Activated T-cell treated with anti-CD3 and anti-CD28 coated beads, Interleukin-2, amount 50 U/mL, for 1 hour (primary cell): Measurements from ENCODE around the gene SBK2.

Source experiments
- DNase-seq: peaks from one replicate; pipeline ENCODE4 v3.0.0-alpha.2; 2020

The SBK2 gene

GRCh38 chr19:55554302-55554701 is 17.4 kb upstream of the SBK2 start:
- DNase-seq, result no peak

DNA sequence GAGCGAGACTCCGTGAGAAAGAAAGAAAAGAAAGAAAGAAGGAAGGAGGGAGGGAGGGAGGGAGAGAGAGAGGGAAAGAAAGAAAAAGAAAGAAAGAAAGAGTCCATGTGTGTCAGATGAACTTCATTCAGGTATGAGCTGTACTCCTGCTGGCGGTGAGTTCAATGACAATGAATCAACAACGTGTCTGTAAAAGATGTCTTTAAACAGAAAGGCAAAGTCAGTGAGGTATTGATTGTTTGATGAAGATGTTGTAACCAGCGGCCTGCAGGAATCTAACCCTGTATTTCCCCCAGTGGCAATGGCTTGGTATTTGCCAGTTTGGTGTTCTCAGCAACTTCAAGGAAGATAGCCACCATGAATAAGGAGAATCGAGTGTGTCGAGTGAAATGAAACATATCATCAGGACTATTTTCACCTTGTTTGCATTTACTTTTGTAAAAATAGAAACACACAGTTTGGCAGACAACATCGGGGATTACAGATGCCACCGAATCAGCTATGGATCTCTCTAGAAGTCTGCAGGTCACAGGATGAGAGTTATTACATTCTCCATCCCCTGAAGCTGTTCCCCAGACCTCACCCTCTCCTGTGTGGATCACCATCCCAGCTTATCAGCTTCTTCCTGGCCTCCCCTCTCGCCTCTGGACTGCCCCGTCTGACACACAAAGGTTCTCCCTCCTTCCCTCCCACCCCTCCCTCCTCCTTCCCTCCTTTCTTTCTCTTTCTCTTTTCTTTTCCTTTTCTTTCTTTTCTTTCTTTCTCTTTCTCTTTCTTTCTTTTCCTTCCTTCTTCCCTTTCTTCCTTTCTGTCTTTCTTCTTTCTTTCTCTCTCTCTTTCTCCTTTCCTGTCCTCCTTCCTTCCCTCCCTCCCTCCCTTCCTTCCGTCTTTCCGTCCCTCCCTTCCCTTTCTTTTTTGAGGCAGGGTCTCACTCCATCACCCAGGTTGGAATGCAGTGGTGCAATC is 16.6 kb upstream of the SBK2 start:
- no peak for DNase-seq

GRCh38 chr19:55552620-55553019 is 15.7 kb upstream of the SBK2 start:
- DNase-seq, result no peak

GRCh38 chr19:55552206-55552605 is 15.3 kb upstream of the SBK2 start:
- DNase-seq, result no peak

DNA sequence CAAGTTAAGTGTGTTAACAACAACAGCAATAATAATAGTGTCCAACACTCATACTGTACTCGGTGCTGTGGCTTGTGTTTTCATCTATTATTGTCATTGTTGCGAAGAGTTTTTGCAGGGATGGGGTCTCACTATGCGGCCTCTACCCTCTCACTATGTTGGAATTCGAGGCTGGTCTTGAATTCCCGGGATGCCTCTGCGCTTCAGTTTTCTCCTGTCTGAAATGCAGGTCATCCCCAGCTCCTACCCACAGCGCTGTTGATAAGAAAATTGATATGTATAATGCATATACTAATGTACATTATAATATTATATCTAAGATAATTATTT is 13.4 kb upstream of the SBK2 start:
- no peak for DNase-seq

DNA sequence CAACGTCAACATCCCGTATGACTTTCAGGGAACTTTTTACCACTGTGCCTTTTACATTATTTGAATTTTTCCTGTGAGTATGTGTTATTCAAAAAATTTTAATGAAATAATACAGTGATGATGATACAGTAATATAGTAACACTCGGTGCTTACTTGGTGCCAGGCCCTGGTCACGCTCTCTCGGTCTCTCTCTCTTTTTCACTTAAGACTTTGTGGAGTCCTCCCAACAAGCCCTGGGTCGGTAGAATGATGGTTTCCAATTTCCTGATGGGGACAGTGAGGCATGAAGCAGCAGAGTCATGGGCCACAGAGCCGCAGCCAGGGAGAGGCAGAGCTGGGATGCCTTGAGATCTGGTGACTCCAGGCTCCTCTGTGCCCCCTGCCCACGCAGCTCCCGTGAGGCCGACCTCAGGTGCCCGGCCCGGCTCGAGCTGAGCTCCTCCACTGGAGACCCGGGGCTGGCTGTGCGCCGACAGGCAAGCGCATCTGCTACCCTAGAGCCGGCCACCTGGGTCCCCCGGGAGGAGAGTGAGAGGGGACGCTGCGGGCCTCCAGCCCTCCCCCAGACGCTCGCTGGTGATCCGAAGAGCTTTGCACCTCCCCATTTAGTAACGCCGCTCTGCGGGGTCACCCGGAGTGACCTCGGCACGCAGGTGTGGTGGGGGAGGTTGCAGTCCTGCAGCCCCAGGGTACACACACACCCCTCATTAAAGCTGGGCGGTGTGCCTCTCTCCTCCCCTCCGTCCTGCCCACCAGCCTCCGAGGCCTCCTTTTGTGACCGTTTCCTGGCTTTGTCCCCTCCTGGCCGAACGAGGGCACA is 12.8 kb upstream of the SBK2 start:
- no peak for DNase-seq

- no peak for DNase-seq
Observed at GRCh38 chr19:55546822-55547614, 10.1 kb upstream of the SBK2 start.

GRCh38 chr19:55546011-55546410 is 9.1 kb upstream of the SBK2 start:
- DNase-seq, result no peak

GRCh38 chr19:55545443-55545842 is 8.5 kb upstream of the SBK2 start, which contains the start of gene SBK3:
TSS of gene SBK3 (minus strand) at chr19:55545543. CDS start at chr19:55545543, 0 bp downstream.
- DNase-seq, result no peak

- DNase-seq, result no peak
Observed at GRCh38 chr19:55544776-55545439, 8.0 kb upstream of the SBK2 start.

- DNase-seq, result no peak
Observed at GRCh38 chr19:55544014-55544413, 7.1 kb upstream of the SBK2 start.

DNA sequence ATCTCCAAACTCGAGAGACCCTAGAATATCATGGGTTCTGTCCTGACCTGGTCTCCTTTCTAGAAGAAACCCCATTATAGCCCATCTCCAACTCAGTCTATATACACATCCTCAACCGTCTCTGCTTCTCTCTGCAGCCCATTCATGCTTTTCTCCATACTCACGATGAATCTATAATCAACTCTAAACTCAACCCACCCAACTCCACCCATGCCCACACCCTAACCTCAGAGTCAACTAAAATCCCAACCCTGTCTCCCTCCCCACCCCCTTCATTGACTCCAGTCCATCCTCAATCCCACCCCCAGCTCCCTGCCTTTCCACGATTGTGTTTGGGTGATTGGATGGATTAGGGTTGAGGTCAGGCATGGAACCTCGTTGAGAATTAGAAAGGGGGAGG is 6.6 kb upstream of the SBK2 start:
- no peak for DNase-seq

DNA sequence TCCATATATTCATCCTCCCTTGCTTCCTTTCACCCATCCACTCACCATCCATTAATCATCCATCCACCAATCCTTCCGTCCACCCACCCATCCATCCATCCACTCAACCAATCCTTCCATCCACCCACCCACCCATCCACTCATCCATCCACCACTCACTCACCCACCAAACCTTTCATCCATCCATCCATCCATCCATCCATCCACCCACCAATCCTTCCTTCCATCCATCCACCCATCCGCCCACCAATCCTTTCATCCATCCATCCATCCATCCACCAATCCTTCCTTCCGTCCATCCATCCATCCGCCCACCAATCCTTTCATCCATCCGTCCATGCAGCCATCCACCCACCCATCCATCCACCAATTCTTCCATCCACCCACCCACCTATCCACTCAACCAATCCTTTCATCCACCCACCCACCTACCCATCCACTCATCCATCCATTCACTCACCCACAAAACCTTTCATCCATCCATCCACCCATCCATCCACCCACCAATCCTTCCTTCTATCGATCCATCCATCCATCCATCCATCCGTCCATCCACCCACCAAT is 5.4 kb upstream of the SBK2 start:
- no peak for DNase-seq

DNA sequence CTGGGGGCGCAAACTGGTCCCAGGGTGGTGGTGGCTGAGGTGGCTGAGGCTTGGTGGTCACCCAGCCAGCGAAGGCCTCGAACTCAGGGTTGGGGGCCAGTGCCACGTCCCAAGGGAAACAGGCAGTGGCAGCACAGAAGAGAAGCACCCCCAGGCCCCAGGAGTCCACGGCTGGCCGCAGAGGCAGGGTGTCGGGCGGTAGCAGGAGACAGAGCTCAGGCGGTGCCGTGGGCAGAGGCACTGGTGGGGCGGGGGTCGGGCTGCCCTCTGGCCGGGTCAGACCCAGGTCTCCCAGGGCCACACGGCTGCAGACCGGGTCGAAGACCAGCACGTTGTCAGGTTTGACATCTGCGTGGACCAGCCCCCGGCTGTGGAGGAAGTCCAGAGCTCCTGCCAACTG is 4.2 kb upstream of the SBK2 start:
- no peak for DNase-seq

DNA sequence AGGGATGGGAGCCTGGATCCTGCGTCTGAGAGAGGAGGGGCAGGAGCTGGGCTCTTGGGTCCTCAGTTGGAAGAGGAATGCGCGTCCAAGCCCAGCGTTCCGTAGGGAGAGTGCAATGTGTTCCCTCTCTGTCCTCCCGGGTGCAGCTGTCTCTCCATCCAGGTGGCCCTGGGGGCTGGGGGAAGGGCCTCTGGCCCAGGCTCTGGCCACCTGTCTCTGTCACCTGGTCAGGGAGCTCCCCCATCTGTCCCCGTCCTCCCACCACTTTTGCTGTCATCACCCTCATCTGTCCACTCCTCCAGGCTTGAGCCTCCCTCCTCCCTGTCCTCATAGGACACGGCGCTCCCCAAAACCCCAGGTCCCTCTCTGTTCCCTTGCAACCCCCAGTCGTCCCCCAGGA is 3.7 kb upstream of the SBK2 start:
- DNase-seq, result no peak

- no peak for DNase-seq
Observed at GRCh38 chr19:55539090-55539984, 2.4 kb upstream of the SBK2 start.

DNA sequence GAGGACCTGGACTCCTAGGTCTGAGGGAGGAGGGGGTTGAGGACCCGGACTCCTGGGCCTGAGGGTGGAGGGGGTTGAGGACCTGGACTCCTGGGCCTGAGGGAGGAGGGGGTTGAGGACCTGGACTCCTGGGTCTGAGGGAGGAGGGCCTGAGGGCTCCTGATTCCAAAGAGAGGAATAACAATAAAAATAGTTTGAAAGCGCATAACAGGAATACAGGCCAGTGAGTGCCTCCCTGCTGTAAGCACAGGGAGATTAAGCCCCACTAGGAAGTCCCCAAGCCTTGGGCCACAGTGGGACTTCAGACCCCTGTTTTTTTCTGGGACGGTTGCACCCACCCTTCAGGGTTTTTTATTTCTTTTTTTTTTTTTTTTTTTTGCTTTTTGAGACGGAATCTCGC is 1.2 kb upstream of the SBK2 start:
- DNase-seq, result no peak

GRCh38 chr19:55537741-55538111 is 793 bp upstream of the SBK2 start:
- no peak for DNase-seq

DNA sequence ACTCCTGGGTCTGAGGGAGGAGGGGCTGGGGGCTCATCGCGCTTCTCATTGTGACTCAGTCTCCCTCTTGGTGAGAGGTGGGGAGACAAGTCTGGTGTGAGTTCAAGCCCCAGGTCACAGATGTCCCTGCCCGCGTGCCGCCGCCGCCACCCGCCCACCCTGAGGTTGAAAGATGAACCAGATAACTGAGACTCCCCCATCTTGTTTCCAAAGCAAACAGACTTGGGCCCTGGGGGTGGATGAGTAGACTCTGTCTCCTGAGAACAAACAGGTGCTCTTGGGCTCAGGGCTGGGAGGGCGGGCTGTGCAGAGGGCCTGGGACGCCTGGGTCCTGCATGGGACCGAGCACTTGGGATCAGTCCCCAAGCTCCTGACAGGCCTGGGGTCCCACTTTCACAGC is 567 bp downstream of the SBK2 start:
- no peak for DNase-seq

GRCh38 chr19:55535965-55536350 is 975 bp downstream of the SBK2 start:
- DNase-seq, result no peak
